Adrenal gland (tissue), 5 donors: ENCODE measurements around the gene ZDHHC14.

Experiments
- POLR2A ChIP-seq, 2 donors: fragments of 450-650 bp; IDR thresholded peaks; one replicate each; pipeline ENCODE4 v1.6.1; 2017; ENCODE audit warnings: antibody characterized with exemption in 2 of 2, mild to moderate bottlenecking in 2 of 2, moderate library complexity in 1 of 2
- TF ChIP-seq, protein P1 (sequence below), 6 experiments: fragments of 450-650 bp in 4 of 6; fragments of 200-600 bp in 2 of 6; sonication (generic) in 1 of 6; IDR thresholded peaks; 1 replicate in 5 of 6; 2 replicates in 1 of 6; pipeline versions ENCODE4 v1.5.1 to v1.8.0; 2016 to 2021; ENCODE audit warnings: antibody characterized with exemption in 6 of 6, mild to moderate bottlenecking in 2 of 6, moderate library complexity in 1 of 6
- donor health status: DM: no; HTN: no; CAD: no.

- TF ChIP-seq, protein P1, sequence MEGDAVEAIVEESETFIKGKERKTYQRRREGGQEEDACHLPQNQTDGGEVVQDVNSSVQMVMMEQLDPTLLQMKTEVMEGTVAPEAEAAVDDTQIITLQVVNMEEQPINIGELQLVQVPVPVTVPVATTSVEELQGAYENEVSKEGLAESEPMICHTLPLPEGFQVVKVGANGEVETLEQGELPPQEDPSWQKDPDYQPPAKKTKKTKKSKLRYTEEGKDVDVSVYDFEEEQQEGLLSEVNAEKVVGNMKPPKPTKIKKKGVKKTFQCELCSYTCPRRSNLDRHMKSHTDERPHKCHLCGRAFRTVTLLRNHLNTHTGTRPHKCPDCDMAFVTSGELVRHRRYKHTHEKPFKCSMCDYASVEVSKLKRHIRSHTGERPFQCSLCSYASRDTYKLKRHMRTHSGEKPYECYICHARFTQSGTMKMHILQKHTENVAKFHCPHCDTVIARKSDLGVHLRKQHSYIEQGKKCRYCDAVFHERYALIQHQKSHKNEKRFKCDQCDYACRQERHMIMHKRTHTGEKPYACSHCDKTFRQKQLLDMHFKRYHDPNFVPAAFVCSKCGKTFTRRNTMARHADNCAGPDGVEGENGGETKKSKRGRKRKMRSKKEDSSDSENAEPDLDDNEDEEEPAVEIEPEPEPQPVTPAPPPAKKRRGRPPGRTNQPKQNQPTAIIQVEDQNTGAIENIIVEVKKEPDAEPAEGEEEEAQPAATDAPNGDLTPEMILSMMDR (IDR thresholded peaks at IDR 0.05), result no peak
- TF ChIP-seq POLR2A (IDR thresholded peaks at IDR 0.05), result no peak
Observed at GRCh38 chr6:157672726-157673412, 291.9 kb downstream of the ZDHHC14 start.
